ENCODE data around the gene HOXB6. TPM values are rescaled to one million over a fixed set of nuclear protein-coding genes. Genes with fewer than 3 reads are reported as not detected.

HOXB6 gene
- total and polyA plus RNA-seq, 8 donors, result 0.12 to 1.8 (median 0.69) TPM

DNA sequence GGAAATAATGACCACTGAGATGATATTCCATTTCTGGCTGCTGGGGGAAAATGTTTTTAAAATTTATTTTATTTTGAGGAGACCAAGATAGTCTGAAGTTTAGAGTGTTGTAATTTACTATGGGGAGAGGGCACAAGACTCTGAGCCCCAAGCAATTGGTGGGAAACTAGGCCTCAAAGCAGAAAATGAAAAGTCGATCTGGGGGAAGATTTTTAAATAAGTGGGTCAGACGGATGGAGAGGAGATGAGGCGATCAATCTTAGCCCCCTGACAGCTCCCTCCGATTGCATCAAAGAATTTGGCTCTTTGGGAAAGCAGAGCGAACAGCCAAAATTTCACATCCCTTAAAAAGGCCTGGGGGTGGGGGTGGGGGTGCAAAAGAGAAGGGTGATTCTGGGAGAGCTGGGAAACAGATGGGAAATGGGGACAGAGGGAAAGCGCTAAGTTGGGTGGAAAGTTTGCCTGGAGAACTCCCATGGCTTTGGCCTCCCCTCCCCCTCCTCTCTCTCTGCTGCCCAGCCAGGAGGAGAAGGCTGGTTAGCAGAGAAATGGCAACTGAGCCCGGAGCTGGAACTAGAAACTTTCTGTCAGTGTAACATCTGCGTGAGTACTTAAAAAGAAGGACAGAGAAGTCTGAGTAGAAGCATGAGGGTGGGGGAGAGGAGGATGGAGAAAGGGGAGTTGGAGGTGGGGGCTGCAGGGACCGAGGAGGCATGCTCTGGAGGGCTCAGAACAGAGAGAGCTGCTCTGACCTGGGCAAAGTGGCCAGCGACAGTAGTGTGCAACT is 58.5 kb downstream of the HOXB6 start:
- DNase-seq, result no peak
- FAIRE-seq, result no peak
- Histone ChIP-seq H3K27ac (no peak overlapping the region), H3K27me3 (peaks cover 0 to 36% (median 2%) of the 10 kb centered on the region in 4 donors), H3K4me3 (no peak overlapping the region), H3K9me3 (no peaks in the 10 kb centered on the region), H3K36me3 (no peaks in the 10 kb centered on the region), H3K4me1 (no peaks in the 10 kb centered on the region)
- ATAC-seq, result no peak
- intact Hi-C loops (cut with DNase I), result no loop called here
- WGBS, 2 donors, result 42 to 47% methylated on average over 10 of the region's 10 CpGs
- TF ChIP-seq, protein P1, sequence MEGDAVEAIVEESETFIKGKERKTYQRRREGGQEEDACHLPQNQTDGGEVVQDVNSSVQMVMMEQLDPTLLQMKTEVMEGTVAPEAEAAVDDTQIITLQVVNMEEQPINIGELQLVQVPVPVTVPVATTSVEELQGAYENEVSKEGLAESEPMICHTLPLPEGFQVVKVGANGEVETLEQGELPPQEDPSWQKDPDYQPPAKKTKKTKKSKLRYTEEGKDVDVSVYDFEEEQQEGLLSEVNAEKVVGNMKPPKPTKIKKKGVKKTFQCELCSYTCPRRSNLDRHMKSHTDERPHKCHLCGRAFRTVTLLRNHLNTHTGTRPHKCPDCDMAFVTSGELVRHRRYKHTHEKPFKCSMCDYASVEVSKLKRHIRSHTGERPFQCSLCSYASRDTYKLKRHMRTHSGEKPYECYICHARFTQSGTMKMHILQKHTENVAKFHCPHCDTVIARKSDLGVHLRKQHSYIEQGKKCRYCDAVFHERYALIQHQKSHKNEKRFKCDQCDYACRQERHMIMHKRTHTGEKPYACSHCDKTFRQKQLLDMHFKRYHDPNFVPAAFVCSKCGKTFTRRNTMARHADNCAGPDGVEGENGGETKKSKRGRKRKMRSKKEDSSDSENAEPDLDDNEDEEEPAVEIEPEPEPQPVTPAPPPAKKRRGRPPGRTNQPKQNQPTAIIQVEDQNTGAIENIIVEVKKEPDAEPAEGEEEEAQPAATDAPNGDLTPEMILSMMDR (IDR thresholded peaks at IDR 0.05), result no peak

Small RNA genes lying within 50 kb of the gene (microRNA-seq; reads per million reads assigned to microRNA genes)
- 0 to 0.29 reads per million in 2 donors for gene MIR196A1

Other genes with a start within 250 kb of the HOXB6 start
- 1 to 10 TPM in 5 of 6 donors, under 1 TPM in 1; 0.92 to 5.2 (median 2.8) TPM for gene SKAP1, start 174.8 kb downstream of the HOXB6 start, total RNA-seq
- 1 to 10 TPM; 2.9 to 3.2 TPM for gene SKAP1, start 174.8 kb downstream of the HOXB6 start, polyA plus RNA-seq
- not detected for gene HOXB1, start 74.0 kb downstream of the HOXB6 start, total RNA-seq
- gene HOXB1, start 74.0 kb downstream of the HOXB6 start, polyA plus RNA-seq, result not detected
- gene HOXB2, start 59.9 kb downstream of the HOXB6 start, total RNA-seq, result 1 to 10 TPM in 3 of 6 donors, under 1 TPM in 3; 0.39 to 5.1 (median 1.3) TPM
- gene HOXB2, start 59.9 kb downstream of the HOXB6 start, polyA plus RNA-seq, result 1 to 10 TPM; 2.2 to 4.6 TPM
- 1 to 10 TPM in 1 of 6 donors, under 1 TPM in 5; 0.22 to 2.5 (median 0.57) TPM for gene HOXB4, start 26.6 kb downstream of the HOXB6 start, total RNA-seq
- gene HOXB4, start 26.6 kb downstream of the HOXB6 start, polyA plus RNA-seq, result under 1 TPM; 0.89 to 0.91 TPM
- 1 to 10 TPM; 1.1 to 5.6 (median 1.6) TPM for gene HOXB3, start 14.7 kb downstream of the HOXB6 start, total RNA-seq
- 1 to 10 TPM; 3.3 to 5.6 TPM for gene HOXB3, start 14.7 kb downstream of the HOXB6 start, polyA plus RNA-seq
- gene HOXB5, start 11.2 kb downstream of the HOXB6 start, total RNA-seq, result under 1 TPM; 0.19 to 0.90 (median 0.26) TPM
- 1 to 10 TPM in 1 of 2 donors, under 1 TPM in 1; 0.80 to 1.0 TPM for gene HOXB5, start 11.2 kb downstream of the HOXB6 start, polyA plus RNA-seq
- gene HOXB7, start 6.0 kb upstream of the HOXB6 start, total RNA-seq, result under 1 TPM in 4 of 6 donors, not detected in 2; 0.35 to 0.94 (median 0.41) TPM
- 1 to 10 TPM; 1.1 to 1.3 TPM for gene HOXB7, start 6.0 kb upstream of the HOXB6 start, polyA plus RNA-seq
- gene HOXB8, start 10.3 kb upstream of the HOXB6 start, total RNA-seq, result under 1 TPM in 1 of 6 donors, not detected in 5; 0.09 TPM
- under 1 TPM; 0.12 to 0.15 TPM for gene HOXB8, start 10.3 kb upstream of the HOXB6 start, polyA plus RNA-seq
- under 1 TPM in 1 of 6 donors, not detected in 5; 0.25 TPM for gene HOXB9, start 21.4 kb upstream of the HOXB6 start, total RNA-seq
- gene HOXB9, start 21.4 kb upstream of the HOXB6 start, polyA plus RNA-seq, result not detected
- gene PRAC1, start 117.5 kb upstream of the HOXB6 start, total RNA-seq, result not detected
- gene PRAC1, start 117.5 kb upstream of the HOXB6 start, polyA plus RNA-seq, result not detected
- not detected for gene PRAC2, start 118.2 kb upstream of the HOXB6 start, total RNA-seq
- gene PRAC2, start 118.2 kb upstream of the HOXB6 start, polyA plus RNA-seq, result not detected
- under 1 TPM in 1 of 6 donors, not detected in 5; 0.06 TPM for gene HOXB13, start 123.8 kb upstream of the HOXB6 start, total RNA-seq
- gene HOXB13, start 123.8 kb upstream of the HOXB6 start, polyA plus RNA-seq, result not detected
- under 1 TPM; 0.40 to 0.98 (median 0.67) TPM for gene TTLL6, start 212.2 kb upstream of the HOXB6 start, total RNA-seq
- gene TTLL6, start 212.2 kb upstream of the HOXB6 start, polyA plus RNA-seq, result 1 to 10 TPM; 1.9 to 6.0 TPM
- 10 to 100 TPM; 45.2 to 66.0 (median 57.4) TPM for gene CALCOCO2, start 226.0 kb upstream of the HOXB6 start, total RNA-seq
- gene CALCOCO2, start 226.0 kb upstream of the HOXB6 start, polyA plus RNA-seq, result 10 to 100 TPM; 31.2 to 63.9 TPM